Breast epithelium (tissue), 4 donors: ENCODE data around the gene SKOR1. TPM values are rescaled to one million over a fixed set of nuclear protein-coding genes. Genes with fewer than 3 reads are reported as not detected.

Source experiments
- DNase-seq, 2 donors: peaks; one replicate each; pipeline ENCODE4 v3.0.0-alpha.2; 2019; ENCODE audit warnings: low spot score in 2 of 2
- H3K27ac ChIP-seq, 2 donors: fragments of 200-600 bp; sonication (generic) in 1 of 2; one replicate each; pipeline ENCODE4 v1.5.1; 2016 to 2019; ENCODE audit warnings: mild to moderate bottlenecking in 1 of 2
- H3K27me3 ChIP-seq, 2 donors: fragments of 200-600 bp; sonication (generic) in 1 of 2; one replicate each; pipeline versions ENCODE4 v1.5.1 to v1.6.0; 2017 to 2019; ENCODE audit warnings: control low read depth in 1 of 2, mild to moderate bottlenecking in 1 of 2
- H3K36me3 ChIP-seq: fragments of 200-600 bp; one replicate; pipeline ENCODE4 v1.5.1; 2019
- H3K4me1 ChIP-seq, 2 donors: fragments of 200-600 bp; sonication (generic); one replicate each; pipeline ENCODE4 v1.5.1; 2016 to 2019; ENCODE audit warnings: control low read depth in 1 of 2
- H3K4me3 ChIP-seq, 3 donors: fragments of 200-600 bp; sonication (generic); 1 replicate in 2 of 3; 2 replicates in 1 of 3; pipeline ENCODE4 v1.5.1; 2016 to 2019; ENCODE audit warnings: mild to moderate bottlenecking in 3 of 3, moderate library complexity in 2 of 3
- H3K9me3 ChIP-seq, 2 donors: fragments of 200-600 bp; sonication (generic) in 1 of 2; one replicate each; pipeline ENCODE4 v1.5.1; 2016 to 2019; ENCODE audit warnings: control low read depth in 1 of 2
- POLR2A ChIP-seq: fragments of 450-650 bp; IDR thresholded peaks from one replicate; pipeline ENCODE4 v1.6.1; 2016; ENCODE audit warnings: antibody characterized with exemption, mild to moderate bottlenecking, moderate library complexity
- POLR2AphosphoS5 ChIP-seq, 3 donors: sonication (generic); formaldehyde crosslinking; IDR thresholded peaks; one replicate each; pipeline ENCODE4 v1.6.1; 2017; ENCODE audit warnings: antibody characterized with exemption in 3 of 3
- intact Hi-C: fragments of 100-400 bp; cut with DNase I; formaldehyde crosslinking; loops from one replicate; pipeline ENCODE4 v1.15.1; 2023; ENCODE audit warnings: low total_unique reads
- total RNA-seq, 3 donors: library from RNA; depleted of rRNA; stranded (reverse); fragments of >200 nt; gene quantifications; one replicate each; pipeline ENCODE4 v1.1.0, GENCODE V29; 2016
- TF ChIP-seq, protein P1 (sequence below), 3 donors: fragments of 450-650 bp; IDR thresholded peaks; one replicate each; pipeline ENCODE4 v1.5.1; 2016 to 2017; ENCODE audit warnings: antibody characterized with exemption in 3 of 3, mild to moderate bottlenecking in 3 of 3, moderate library complexity in 3 of 3

Gene SKOR1
- total RNA-seq, 3 donors from 2014 or later = 0.98 to 1.8 (median 1.1) TPM

GRCh38 chr15:67820122-67820991 is 5.0 kb upstream of the SKOR1 start:
- TF ChIP-seq POLR2AphosphoS5 (IDR thresholded peaks at IDR 0.05) (no peak), POLR2A (no peak)
- TF ChIP-seq, protein P1, sequence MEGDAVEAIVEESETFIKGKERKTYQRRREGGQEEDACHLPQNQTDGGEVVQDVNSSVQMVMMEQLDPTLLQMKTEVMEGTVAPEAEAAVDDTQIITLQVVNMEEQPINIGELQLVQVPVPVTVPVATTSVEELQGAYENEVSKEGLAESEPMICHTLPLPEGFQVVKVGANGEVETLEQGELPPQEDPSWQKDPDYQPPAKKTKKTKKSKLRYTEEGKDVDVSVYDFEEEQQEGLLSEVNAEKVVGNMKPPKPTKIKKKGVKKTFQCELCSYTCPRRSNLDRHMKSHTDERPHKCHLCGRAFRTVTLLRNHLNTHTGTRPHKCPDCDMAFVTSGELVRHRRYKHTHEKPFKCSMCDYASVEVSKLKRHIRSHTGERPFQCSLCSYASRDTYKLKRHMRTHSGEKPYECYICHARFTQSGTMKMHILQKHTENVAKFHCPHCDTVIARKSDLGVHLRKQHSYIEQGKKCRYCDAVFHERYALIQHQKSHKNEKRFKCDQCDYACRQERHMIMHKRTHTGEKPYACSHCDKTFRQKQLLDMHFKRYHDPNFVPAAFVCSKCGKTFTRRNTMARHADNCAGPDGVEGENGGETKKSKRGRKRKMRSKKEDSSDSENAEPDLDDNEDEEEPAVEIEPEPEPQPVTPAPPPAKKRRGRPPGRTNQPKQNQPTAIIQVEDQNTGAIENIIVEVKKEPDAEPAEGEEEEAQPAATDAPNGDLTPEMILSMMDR (IDR thresholded peaks at IDR 0.05) = no peak
- peaks cover 21 to 75% of the 10 kb centered on the region in 2 donors for H3K27me3 ChIP-seq
- intact Hi-C loops = no loop called here
- no peak overlapping the region for H3K27ac ChIP-seq
- no peaks in the 10 kb centered on the region for H3K36me3 ChIP-seq
- DNase-seq = no peak
- H3K4me1 ChIP-seq = peaks cover 7 to 13% of the 10 kb centered on the region in 2 donors
- H3K4me3 ChIP-seq = no peak overlapping the region
- H3K9me3 ChIP-seq = peaks cover 0 to 5% of the 10 kb centered on the region in 2 donors

DNA sequence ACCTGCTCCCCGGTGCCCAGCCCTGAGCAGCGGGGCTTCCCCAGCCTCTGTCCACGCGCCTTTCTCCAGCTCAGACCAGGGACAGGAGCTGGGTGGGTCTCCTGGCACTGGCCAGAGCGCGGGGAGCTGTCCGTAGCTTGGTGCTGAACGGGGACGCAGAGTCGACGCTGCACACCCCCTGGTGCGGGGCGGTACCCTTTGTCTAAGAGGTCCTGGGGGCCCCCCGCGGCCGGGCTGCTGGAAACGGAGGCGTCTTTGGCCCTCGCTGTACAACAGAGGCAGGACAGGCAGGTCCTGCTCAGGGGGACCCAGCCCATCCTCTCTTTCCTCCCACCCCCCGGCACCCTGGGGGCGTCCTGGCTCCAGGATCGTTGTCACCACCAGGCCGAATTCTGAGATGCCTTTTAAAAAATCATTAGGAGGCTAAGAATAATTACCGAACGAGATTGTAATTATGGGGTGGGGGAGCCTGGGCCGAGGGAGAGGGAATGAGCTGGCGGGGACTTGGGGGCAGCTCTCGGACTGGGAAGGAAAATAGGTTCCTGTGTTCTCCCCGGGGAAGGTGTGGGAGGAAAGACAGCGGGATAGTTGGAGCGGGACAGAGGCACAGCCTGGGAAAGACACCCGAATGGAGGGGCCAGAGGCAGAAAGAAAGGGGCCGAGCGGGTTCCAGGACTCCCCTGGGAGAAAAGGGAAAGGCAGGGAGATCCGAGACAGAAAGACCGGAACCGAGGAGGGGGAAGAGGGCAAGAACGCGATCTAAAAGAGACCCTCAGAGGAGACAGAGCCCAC is 4.1 kb upstream of the SKOR1 start:
- intact Hi-C loops = no loop called here
- Histone ChIP-seq H3K27me3 (peaks cover 21 to 83% of the 10 kb centered on the region in 2 donors), H3K4me1 (peaks cover 7 to 18% of the 10 kb centered on the region in 2 donors), H3K4me3 (no peak overlapping the region), H3K27ac (no peak overlapping the region), H3K9me3 (no peaks in the 10 kb centered on the region), H3K36me3 (no peaks in the 10 kb centered on the region)
- DNase-seq = no peak
- TF ChIP-seq, protein P1 (IDR thresholded peaks at IDR 0.05) = no peak
- TF ChIP-seq POLR2A (no peak), POLR2AphosphoS5 (IDR thresholded peaks at IDR 0.05) (no peak)

DNA sequence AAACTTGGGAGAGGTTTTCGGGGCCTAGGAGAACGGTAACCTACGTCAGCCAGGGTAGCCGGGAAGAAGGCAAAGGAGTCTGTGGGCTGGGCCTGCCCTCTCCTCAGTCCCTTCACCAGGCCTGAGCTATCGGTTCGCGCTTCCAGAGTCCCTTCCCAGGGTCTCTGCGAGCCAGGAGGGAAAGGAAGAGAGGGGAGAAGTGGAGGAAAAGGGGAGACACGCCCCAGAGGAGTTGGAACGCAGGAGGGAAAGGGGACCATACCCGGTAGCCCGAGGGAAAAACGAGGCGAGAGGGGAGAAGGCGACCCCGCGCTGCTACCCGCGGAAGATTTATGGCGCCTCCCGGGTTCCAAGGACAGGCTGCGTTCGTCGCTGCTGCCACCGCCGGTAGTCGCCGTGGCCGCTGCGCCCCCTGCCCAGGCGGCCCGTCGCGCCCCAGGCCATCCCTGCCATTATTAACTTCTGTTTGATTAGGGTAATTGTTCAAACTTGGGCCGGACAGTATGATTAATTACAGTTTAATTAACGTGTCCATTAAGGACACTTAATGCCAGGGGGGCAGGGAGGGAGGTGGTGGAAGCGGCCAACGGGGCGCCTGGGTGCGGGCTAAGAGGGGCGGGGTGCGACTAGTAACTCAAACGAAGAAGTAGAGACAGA is 3.4 kb upstream of the SKOR1 start:
- no peak for TF ChIP-seq POLR2AphosphoS5 (IDR thresholded peaks at IDR 0.05)
- TF ChIP-seq POLR2A = no peak
- TF ChIP-seq, protein P1 (IDR thresholded peaks at IDR 0.05) = no peak
- H3K27me3 ChIP-seq = peaks cover 21 to 90% of the 10 kb centered on the region in 2 donors
- no peaks in the 10 kb centered on the region for H3K36me3 ChIP-seq
- H3K4me3 ChIP-seq = no peak overlapping the region
- H3K9me3 ChIP-seq = no peaks in the 10 kb centered on the region
- intact Hi-C loops = no loop called here
- peaks cover 7 to 18% of the 10 kb centered on the region in 2 donors for H3K4me1 ChIP-seq
- no peak overlapping the region for H3K27ac ChIP-seq
- no peak for DNase-seq

- Histone ChIP-seq H3K27me3 (peaks cover 28 to 96% of the 10 kb centered on the region in 2 donors), H3K36me3 (no peaks in the 10 kb centered on the region), H3K4me1 (peaks cover 7 to 18% of the 10 kb centered on the region in 2 donors), H3K27ac (no peak overlapping the region), H3K9me3 (no peaks in the 10 kb centered on the region), H3K4me3 (peak overlapping the region in 1 of 3 donors; percentile 57)
- TF ChIP-seq POLR2AphosphoS5 (IDR thresholded peaks at IDR 0.05) = no peak
- TF ChIP-seq, protein P1 (IDR thresholded peaks at IDR 0.05) = no peak
- TF ChIP-seq POLR2A = no peak
- no peak for DNase-seq
- intact Hi-C loops = no loop called here
These were observed 2.6 kb upstream of the SKOR1 start for GRCh38 chr15:67822537-67823313.
